CD4-positive, alpha-beta T cell treated with Interferon gamma for 1 hour (primary cell): ENCODE results near the gene PEX19.

Experiments
- DNase-seq: peaks from one replicate; pipeline ENCODE4 v3.0.0-alpha.2; 2020

PEX19 gene

DNA sequence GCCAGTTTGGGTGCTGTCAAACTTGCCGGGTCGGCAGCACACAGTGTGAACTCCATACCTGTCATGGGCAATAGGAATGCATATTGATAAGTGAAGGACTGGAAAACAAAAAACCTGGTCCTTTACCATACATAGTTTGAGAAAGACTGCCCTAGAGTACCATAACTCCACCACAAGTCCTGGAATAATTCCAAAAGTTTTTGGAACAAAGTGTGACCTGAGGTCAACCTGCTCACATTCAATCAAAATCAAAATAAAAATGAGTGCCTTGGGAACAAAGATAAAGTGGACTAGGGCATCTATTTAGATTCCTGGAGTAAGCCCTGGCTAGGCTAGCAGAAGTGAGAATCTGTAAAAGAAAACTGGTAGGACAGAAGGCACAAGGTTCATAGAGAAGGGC, 7.6 kb downstream of the PEX19 start:
- no peak for DNase-seq

DNA sequence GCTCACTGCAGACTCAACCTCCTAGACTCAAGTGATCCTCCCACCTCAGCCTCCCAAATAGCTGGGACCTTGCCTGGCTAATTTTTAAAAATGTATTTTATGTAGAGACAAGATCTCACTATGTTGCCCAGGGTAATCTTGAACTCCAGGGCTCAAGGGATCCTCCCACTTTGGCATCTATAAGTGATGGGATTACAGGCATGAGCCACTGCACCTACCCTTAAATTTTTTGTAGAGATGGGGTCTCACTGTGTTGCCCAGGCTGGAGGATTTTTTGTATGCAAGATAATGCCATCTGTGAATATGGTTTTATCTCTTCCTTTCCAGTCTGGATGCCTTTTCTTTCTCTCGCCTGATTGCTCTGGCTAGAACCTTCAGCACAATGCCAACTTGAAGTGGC, 13.9 kb downstream of the PEX19 start:
- no peak for DNase-seq

DNA sequence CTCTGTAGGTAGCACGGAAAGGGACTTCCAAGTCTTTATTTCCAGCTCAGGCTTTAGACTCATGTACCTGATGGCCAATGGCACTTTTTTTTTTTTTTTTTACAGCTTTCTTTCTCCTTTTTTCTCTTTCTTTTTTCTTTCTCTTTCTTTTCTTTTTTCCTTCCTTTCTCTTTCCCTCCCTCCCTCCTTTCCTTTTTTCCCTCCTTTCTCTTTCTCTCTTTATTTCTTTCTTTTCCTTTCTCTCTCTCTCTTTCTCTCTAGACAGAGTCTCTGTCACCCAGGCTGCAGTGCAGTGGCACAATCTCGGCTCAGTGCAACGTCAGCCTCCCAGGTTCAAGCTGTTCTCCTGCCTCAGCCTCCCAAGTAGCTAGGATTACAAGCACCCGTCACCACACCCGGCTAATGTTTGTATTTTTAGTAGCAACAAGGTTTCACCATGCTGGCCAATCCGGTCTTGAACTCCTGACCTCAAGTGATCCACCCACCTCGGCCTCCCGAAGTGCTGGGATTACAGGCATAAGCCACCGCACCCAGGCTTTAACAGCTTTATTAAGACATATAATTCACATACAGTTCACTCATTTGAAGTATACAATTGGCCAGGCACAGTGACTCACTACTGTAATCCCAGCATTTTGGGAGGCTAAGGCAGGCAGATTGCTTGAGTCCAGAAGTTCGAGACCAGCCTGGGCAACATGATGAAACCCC, 17.5 kb downstream of the PEX19 start:
- DNase-seq: no peak

DNA sequence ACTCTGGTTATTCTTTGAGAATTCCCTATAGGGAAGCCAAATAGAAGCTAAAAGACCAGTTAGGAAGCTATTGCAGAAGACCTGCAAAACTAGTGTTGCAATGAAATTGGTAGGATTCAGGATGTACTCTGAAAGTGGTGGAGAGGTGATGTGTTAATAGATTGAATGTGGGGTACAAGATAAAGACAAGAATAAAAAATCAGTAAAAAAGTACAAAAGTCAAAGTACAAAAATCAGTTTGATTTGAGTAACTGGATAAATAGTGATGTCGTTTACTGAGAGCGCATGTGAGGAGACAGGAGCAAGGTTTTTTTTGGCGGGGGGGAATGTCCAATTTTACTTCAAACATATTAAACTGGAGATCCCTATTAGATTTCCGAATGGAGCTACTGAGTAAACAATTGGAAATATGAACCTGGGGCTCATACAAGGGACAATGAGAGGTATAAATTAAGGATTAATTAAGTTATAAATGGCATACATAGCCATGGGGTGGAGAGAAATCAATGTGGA, 20.1 kb downstream of the PEX19 start:
- no peak for DNase-seq

DNA sequence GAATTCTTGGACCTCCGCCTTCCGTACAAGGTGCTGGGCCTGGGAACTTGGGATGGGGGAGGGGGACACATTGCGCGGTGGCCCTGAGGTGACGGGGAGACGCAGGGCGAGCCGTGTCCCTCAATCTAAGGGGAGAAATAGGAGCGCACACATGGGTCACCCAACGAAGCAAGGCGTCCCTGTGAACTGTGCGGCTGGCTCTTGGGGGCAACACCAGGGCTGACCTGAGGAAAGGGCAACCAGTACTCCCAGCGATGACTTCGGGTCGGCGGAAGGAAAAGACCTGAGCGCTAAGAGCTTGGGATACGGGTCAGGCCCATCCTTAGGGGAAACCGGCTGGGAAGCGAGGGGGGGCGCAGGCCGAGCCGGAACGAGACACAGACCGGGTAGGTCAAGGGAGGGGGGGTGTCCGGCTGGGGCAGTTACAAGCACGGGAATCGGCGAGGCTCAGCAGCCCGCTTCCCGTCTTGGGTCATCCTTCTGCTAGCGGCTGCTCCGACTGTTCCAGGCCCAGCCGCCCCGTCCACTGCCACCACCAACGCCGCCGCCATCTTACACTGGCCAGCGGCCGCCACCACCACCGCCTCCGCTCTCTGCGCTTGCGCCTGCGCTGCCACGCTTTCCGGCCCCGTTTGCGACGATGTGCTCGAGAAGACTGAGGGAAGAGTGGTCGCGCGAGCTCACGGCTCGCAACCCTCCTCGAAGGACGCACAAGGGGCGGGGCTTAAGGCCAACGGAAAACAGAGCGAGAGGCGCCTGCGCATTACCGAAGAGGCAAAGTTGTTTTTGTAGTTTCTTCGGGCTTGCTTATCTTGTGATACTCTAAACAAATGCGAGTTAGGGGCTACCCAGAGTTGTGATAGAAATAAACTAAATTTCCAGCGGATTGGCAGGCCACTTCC, 22.8 kb downstream of the PEX19 start, which contains the start of gene DCAF8:
Gene DCAF8, minus strand, starts transcription at position 657 of the 902 bp plus-strand sequence. CDS start 18,541 bp downstream, outside the sequence.
- DNase-seq: peak; percentile 98

DNA sequence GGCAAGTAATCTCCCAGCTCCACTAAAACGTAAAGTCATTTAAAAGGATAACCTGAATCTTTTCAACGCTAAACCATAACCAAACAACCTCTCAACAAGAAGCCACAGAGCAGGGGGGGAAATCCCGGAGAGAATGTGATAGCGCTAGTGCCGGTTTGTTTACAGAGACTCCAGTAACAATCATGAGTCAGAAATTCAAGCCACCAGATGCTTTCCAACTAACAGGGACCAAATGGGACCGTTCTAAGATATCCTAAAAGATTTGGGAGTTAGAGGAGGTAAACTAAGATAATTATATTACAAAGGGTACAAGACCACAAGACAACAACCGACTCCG, 23.4 kb downstream of the PEX19 start:
- DNase-seq: peak; percentile 78

DNA sequence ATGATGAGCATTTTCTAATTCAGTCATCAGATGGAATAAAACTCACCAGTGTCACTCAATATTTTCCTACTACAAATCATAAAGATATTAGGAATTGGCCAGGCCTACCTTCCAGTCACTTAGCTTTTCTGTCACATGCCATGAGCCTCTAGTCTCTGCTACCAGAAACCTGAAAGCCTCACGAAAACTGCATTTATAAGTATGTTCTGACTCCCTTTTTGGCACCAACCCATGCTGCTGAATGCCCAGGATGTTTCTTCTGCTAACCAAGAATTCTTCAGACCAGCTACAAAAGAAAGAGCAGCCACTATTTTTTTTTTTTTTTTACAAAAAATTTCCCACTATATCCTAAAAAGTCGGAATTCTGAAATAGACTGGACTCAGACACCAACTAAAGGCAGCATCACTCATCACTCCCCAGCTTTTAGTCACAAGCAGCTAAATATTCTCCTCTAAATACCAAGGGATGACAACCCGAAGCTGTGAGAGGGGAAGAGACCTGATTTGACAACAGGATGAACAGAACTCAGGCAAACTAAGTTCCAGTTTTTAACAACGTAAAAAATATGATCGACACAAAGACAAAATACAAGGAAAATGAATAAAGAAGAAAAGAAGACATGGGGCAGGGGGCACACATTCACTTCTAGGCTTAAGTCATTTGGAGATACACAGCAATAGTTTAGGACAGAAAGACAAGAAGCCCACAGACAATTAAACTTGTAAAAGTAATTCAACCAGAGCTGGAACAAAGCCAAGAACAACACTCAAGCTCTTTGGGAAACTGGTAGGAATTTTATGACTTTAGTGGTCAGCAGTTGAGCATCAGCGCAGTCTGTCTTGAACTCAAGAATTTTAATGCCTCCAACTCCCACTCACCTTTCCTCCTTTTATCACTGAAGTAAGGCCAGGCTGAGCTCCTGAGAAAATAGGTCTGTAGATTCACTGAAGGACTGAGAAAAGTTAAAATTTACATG, 24.2 kb downstream of the PEX19 start:
- DNase-seq: no peak

DNA sequence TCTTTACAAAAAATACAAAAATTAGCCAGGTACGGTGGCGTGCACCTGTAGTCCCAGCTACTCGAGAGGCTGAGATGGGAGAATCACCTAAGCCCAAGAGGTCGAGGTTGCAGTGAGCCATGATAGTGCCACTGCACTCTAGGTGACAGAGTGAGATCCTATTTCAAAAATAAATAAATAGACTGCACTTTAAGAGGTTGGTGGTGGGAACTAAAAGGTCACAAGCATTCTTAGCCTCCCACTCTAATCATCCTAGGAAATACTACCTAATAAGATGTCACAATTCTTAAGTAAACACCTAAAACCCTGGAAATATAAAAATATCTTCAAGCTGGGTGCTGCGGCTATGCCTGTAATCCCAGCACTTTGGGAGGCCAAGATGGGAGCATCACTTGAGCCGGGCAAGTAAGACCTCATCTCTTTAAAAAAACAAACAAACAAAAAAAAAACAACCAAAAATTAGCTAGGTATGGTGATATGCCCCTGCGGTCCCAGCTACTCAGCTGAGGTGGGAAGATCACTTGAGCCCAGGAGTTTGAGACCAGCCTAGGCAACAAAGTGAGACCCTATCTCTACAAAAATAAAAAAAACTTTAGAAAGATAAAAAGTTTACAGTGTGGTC, 26.6 kb downstream of the PEX19 start:
- no peak for DNase-seq

DNA sequence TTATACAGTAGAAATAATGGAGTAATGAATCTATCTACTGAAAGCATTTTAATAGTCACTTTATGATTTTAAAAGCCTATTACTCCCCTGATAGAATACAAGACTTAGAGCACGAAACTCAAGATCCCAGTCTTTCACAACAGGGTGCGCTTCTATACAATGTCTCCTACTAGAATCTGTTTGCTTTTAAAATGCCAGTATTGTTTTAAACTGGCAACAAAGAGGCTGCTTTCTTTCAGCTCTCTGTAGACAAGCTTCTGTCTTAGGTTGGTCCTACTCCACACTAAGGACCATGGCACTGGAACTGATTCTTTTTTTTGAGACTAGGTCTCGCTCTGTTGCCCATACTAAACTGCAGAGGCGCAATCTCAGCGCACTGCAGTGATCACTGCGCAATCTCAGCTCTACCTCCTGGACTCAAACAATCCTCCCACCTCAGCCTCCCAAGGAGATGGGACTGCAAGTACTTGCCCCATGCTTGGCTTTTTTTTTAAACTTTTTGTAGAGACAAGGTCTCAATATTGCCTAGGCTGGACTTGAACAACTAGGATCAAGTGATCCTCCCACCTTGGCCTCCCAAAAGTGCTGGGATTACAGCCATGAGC, 27.4 kb downstream of the PEX19 start:
- no peak for DNase-seq

DNA sequence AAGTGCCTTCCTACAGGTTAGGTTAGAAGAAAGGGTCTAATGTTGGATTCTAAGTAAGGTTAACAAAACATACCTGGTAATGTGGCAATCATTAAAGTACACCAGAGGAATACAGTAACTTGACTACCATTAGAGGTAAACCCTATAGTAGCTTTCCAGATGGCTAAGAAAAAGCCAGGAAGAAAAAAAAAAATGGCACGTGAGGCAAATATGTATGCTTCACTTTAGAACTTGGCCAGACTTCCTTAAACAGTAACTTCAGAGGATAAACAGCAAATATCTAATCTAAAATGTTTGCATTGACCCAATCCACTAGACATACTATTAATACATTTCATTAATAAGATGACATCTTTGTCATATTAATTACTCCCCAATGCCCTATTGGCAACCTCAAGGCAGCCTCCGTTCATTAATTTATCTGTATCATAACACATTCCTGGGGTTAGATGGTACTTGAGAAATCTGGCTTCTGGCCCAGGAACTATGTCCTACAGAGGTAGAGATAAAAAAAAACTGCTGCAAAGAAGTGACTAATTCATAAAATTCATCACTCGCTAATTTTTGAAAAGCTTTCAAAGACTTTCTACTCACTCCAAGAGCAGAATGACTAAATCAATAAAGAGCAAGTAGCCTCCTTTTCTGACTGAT, 28.4 kb downstream of the PEX19 start:
- DNase-seq: no peak

DNA sequence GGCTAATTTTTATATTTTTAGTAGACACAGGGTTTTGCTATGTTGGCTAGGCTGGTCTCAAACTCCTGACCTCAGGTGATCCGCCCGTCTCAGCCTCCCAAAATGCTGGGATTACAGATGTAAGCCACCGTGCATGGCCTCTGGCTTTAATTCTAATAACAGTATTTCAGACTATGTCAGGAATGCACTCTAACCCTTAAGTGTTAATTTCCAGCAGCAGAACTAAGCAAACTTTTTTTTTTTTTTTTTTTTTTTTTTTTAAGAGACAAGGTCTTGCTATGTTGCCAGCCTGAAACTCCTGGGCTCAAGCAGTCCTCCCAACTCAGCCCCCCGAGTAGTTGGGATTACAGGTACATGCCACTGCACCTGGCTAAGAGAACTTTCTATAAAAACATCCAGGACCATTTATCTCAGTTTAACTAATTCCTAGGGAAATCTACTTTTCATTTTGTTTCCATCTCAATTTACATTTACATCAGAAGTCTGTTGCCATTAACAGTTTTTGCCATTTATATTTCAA, 29.1 kb downstream of the PEX19 start:
- no peak for DNase-seq

DNA sequence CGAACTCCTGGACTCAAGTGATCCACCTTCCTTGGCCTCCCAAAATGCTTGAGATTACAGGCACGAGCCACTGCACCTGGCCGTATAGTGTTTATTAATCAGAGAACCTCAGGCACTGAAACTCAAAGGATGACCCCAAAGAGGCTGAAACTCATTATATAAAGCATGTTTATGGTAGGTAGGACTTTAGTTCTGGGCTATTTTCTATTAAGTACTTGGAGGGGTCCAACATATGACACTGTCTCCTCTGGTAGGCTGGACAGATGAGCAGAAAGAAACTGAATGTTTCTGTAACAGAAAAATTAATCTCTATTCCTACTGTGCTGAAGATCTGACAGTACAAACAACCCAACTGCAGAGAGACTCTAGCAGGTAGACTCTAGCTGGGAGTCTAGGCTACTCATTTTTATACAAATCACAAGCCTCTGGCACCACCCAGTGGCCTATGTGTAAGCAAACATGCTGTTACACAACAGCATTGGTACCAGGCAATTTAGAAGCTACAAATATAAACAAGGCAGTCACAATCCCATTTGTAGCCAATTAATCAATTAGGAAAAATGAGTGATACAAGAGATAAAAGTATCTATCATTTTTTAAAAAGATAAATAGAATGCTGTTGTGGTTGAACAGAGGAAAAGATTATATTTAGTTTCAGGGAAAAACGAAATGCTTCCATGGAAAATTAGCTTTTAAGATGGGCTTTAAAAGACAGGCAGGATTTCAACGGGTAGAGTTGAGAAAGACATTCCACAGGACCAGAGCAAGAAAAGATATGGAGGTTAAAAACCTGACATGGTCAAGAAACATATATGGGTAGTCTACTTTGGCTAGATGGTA, 33.0 kb downstream of the PEX19 start:
- DNase-seq: peak; percentile 60

DNA sequence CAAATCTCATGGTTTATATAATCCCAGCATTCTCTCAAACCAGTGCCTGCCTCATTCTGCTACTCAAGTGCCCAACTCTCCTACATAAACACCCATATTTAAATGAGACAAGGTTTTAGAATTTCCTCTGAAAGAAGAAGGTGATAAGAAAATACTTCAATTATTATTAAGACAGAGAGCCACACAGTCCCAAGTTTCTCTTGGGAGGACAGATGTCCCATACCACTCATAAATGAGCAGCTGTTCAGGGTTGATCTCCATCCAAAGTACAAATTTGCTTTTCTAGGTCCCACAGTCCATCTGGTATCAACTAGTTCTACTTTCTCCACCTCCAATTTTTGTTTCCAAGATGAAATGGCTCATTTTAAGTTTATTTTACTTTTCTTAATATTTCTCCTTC, 33.9 kb downstream of the PEX19 start:
- DNase-seq: no peak

DNA sequence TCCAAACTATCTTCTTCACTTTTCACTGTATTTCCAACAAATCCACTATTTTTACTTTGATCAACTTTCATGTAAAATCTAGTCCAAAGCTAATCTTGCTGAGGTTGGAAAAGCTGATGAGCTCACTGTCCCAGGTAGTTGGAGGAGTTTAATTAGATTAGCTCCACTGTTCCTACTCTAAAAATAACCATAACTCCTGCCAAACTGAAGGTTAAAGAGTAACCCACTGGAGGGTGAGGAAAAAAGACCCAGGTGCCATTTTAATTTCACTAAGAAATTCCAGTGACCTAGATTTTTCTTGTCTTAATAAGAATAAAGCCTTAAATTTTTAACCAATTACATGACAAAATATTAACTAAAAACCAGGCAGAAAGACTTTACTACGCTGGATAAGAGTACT, 37.9 kb downstream of the PEX19 start:
- no peak for DNase-seq

DNA sequence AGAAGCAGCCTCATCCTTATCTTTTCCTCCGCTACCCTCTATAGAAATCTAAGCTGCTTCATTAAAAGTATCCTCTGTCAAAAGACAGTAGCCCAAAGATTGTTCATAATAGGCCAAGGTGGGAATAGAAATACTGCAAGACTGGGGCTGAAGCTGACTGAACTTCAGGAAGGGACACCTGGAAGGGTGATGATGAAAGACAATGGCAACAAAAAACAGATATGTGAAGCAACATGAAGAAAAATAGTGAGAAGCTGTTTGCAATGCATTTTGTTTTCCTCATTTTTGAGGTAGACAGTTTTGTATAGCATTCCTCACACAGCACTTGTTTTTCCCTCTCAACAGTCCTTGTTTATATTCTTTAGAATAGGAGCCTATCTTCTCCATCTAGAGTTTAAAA, 39.5 kb downstream of the PEX19 start:
- no peak for DNase-seq

DNA sequence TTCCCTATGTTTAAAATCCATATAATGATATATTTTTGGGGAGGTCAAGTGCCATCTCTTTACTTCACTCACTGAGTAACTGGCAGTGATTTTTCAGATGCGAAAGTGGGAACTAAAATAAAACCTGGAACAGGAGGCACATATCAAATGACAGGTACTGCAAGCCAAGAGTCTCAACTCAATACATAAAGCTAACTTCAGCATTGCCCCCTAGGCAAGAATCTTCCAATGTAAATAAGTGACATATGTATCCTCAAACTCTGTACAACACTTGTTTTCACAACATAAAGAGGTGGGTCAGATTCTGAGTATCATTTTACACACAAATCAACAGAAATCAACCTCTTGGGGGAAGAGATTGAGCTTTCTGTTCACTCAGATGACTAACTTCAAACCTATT, 40.7 kb downstream of the PEX19 start:
- DNase-seq: no peak

DNA sequence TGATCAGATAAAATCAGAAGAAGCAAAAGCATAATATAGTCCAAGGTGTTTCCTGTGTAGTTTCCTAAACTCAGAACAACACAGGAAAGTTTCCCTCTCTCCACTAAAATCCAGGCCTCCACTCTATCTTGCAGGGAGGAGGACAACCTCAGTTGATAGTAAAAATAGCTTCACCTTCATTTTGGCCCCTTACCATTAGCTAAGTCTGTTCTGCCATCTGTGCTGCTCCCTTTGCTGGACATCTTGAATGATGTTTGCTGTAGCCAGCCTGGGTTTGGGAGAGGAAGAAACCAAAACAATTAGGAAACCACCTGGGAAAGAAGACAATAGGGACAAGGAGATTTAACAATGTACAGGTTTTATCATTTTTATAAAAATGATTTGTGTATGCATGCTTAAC, 41.2 kb downstream of the PEX19 start:
- DNase-seq: no peak

DNA sequence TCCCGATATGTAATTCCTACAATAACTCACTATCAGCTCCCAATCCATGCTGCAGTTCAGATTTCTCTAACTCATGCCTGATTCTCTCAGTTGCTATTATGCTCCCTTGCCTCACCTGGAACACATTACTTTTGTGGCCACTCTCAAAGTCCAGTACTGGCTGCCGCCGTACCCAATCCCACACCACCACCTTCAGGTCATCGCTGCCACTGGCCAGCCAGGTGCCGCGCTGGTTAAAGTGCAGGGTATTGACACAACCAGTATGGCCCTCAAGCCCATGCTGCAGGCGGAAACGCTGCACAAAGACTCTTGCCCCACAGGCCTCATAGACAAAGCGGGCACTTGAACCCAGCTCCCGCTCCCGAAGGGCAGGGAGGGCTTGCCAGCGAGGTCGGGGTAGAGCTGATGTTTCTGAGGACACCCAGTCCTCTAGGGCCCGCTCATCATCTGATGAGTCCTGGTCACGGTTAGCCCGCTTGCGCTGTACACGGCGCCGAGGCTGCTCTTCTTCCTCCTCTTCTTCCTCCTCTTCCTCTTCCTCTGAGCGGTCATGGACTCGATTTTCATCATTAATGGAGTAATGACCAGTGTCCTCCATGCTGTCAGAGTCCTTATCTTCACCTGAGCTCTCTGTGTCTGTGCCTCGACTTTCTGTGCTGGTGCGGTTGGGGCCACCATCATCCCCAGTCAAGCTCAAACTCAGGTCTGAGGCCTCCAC, 45.2 kb downstream of the PEX19 start:
- DNase-seq: no peak

DNA sequence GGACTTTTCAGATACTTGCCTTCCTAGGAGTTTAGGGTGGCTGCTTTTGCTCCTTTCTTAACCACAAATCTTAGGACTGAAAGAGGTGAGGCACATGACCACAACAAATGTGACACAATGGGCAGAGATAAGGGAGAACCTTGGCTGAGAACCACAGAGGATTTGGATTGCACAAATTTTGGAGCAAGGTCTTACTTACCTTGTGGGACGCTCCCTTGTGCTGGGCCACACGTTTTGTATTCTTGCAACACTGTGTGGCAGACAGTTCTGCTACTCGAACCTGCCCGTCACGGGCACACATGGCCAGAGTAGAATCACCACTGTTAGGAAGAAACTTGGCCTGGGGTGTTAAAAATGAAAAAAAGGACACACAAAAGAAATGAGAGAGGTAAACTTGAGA, 46.5 kb downstream of the PEX19 start:
- DNase-seq: no peak

DNA sequence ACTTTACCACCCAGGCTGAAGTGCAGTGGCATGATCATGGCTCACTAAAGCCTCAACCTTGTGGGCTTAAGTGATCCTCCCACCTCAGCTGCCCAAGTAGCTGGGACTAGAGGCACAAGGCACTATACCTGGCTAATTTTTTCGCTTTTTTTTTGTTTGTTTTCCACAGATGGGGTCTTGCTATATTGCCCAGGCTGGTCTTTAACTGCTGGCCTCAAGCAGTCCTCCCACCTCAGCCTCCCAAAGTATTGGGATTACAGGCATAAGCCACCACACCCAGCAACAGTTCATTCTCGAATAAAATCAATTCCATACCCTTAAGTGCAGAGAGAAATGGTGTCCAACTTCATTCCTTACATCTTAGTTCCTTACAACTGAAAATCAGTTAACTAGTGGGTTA, 47.4 kb downstream of the PEX19 start:
- no peak for DNase-seq
